GM19025 (cell line): ENCODE measurements around the gene GLIS1.

Source experiments
- ATAC-seq: cut with Tn5 transposase; IDR thresholded peaks from one replicate; pipeline ENCODE4 v1.9.1; 2021; ENCODE audit warnings: mild to moderate bottlenecking, low read depth, moderate library complexity; ENCODE audit not compliant: unreplicated experiment

The GLIS1 gene

GRCh38 chr1:53518775-53519174 lies 220.2 kb downstream of the GLIS1 start:
- no peak for ATAC-seq

GRCh38 chr1:53517821-53518352 lies 221.1 kb downstream of the GLIS1 start:
- no peak for ATAC-seq

GRCh38 chr1:53517109-53517508 lies 221.9 kb downstream of the GLIS1 start:
- no peak for ATAC-seq

GRCh38 chr1:53516181-53516580 lies 222.8 kb downstream of the GLIS1 start:
- ATAC-seq, result no peak

- no peak for ATAC-seq
Observed at GRCh38 chr1:53514436-53514835, 224.5 kb downstream of the GLIS1 start.

GRCh38 chr1:53513846-53514245 lies 225.1 kb downstream of the GLIS1 start:
- no peak for ATAC-seq

GRCh38 chr1:53512807-53513755 lies 225.9 kb downstream of the GLIS1 start:
- ATAC-seq, result no peak

GRCh38 chr1:53511933-53512806 lies 226.8 kb downstream of the GLIS1 start:
- ATAC-seq, result no peak

- ATAC-seq, result no peak
Observed at GRCh38 chr1:53511323-53511932, 227.5 kb downstream of the GLIS1 start.

- ATAC-seq, result no peak
Observed at GRCh38 chr1:53510215-53510614, 228.7 kb downstream of the GLIS1 start.

GRCh38 chr1:53509775-53510174 lies 229.2 kb downstream of the GLIS1 start:
- no peak for ATAC-seq

GRCh38 chr1:53508991-53509666 lies 229.8 kb downstream of the GLIS1 start:
- ATAC-seq, result no peak

GRCh38 chr1:53508056-53508990 lies 230.6 kb downstream of the GLIS1 start:
- ATAC-seq, result no peak

- ATAC-seq, result no peak
Observed at GRCh38 chr1:53507116-53507820, 231.7 kb downstream of the GLIS1 start.

- ATAC-seq, result no peak
Observed at GRCh38 chr1:53506355-53507050, 232.5 kb downstream of the GLIS1 start.

- ATAC-seq, result no peak
Observed at GRCh38 chr1:53505891-53506290, 233.1 kb downstream of the GLIS1 start.

- no peak for ATAC-seq
Observed at GRCh38 chr1:53505401-53505800, 233.6 kb downstream of the GLIS1 start.

- ATAC-seq, result no peak
Observed at GRCh38 chr1:53504901-53505300, 234.1 kb downstream of the GLIS1 start.
